ENCODE results near the gene HDAC2.
A peak's percentile ranks its signal among the peaks of the same experiment; 100 is the strongest.

The HDAC2 gene

GRCh38 chr6:113939825-113940224 is 31.1 kb downstream of the HDAC2 start:
- TF ChIP-seq CREB1 (IDR thresholded peaks at IDR 0.05; ENCODE audit: low read depth) (no peak), NFIC (IDR thresholded peaks at IDR 0.05) (no peak), RAD21 (IDR thresholded peaks at IDR 0.05; ENCODE audit: low read depth) (no peak), MAX (IDR thresholded peaks at IDR 0.05) (no peak), REST (IDR thresholded peaks at IDR 0.05; ENCODE audit: low read depth) (no peak), TAF1 (IDR thresholded peaks at IDR 0.05; ENCODE audit: low read depth) (no peak), USF1 (IDR thresholded peaks at IDR 0.05) (no peak), TEAD4 (IDR thresholded peaks at IDR 0.05) (no peak), ZBTB7A (IDR thresholded peaks at IDR 0.05; ENCODE audit: low read depth) (no peak), TCF12 (IDR thresholded peaks at IDR 0.05; ENCODE audit: low read depth) (no peak), EGR1 (IDR thresholded peaks at IDR 0.05) (no peak)

GRCh38 chr6:113936093-113936934 is 34.6 kb downstream of the HDAC2 start:
- no peak for TF ChIP-seq TAF1 (IDR thresholded peaks at IDR 0.05; ENCODE audit: low read depth)
- TF ChIP-seq RAD21 (IDR thresholded peaks at IDR 0.05; ENCODE audit: low read depth), result peak; percentile 43

GRCh38 chr6:113934101-113934500 is 36.8 kb downstream of the HDAC2 start:
- TF ChIP-seq USF1 (IDR thresholded peaks at IDR 0.05) (no peak), EGR1 (IDR thresholded peaks at IDR 0.05) (no peak), TAF1 (IDR thresholded peaks at IDR 0.05; ENCODE audit: low read depth) (no peak), REST (IDR thresholded peaks at IDR 0.05; ENCODE audit: low read depth) (no peak), TEAD4 (IDR thresholded peaks at IDR 0.05) (no peak), CREB1 (IDR thresholded peaks at IDR 0.05; ENCODE audit: low read depth) (no peak), TCF12 (IDR thresholded peaks at IDR 0.05; ENCODE audit: low read depth) (no peak), ZBTB7A (IDR thresholded peaks at IDR 0.05; ENCODE audit: low read depth) (no peak), EP300 (IDR thresholded peaks at IDR 0.05; ENCODE audit: borderline replicate concordance) (no peak), MAX (IDR thresholded peaks at IDR 0.05) (no peak), YY1 (IDR thresholded peaks at IDR 0.05; ENCODE audit: low read depth) (no peak), CEBPB (IDR thresholded peaks at IDR 0.05) (no peak), NFIC (IDR thresholded peaks at IDR 0.05) (no peak), RAD21 (IDR thresholded peaks at IDR 0.05; ENCODE audit: low read depth) (no peak), FOXM1 (IDR thresholded peaks at IDR 0.05; ENCODE audit: borderline replicate concordance, low read depth) (no peak)

- TF ChIP-seq MAX (IDR thresholded peaks at IDR 0.05), result no peak
- TF ChIP-seq TAF1 (IDR thresholded peaks at IDR 0.05; ENCODE audit: low read depth), result no peak
- TF ChIP-seq REST (IDR thresholded peaks at IDR 0.05; ENCODE audit: low read depth), result no peak
- TF ChIP-seq YY1 (IDR thresholded peaks at IDR 0.05; ENCODE audit: low read depth), result no peak
- TF ChIP-seq RAD21 (IDR thresholded peaks at IDR 0.05; ENCODE audit: low read depth), result no peak
- TF ChIP-seq NFIC (IDR thresholded peaks at IDR 0.05), result no peak
- no peak for TF ChIP-seq FOXM1 (IDR thresholded peaks at IDR 0.05; ENCODE audit: borderline replicate concordance, low read depth)
- no peak for TF ChIP-seq CREB1 (IDR thresholded peaks at IDR 0.05; ENCODE audit: low read depth)
- no peak for TF ChIP-seq EP300 (IDR thresholded peaks at IDR 0.05; ENCODE audit: borderline replicate concordance)
- no peak for TF ChIP-seq TCF12 (IDR thresholded peaks at IDR 0.05; ENCODE audit: low read depth)
- TF ChIP-seq ZBTB7A (IDR thresholded peaks at IDR 0.05; ENCODE audit: low read depth), result no peak
- TF ChIP-seq USF1 (IDR thresholded peaks at IDR 0.05), result no peak
These were observed 40.8 kb downstream of the HDAC2 start for GRCh38 chr6:113930183-113930582.
